GM19351 (cell line): Measurements from ENCODE around the gene PLA2G4B.
"Not testable (repeated sequence)": the region's sequence is repeated elsewhere in the genome, so short reads cannot be mapped to it uniquely, and the experiment has no call there.

Experiments
- ATAC-seq: cut with Tn5 transposase; IDR thresholded peaks from one replicate; pipeline ENCODE4 v1.9.1; 2021; ENCODE audit warnings: mild to moderate bottlenecking, moderate library complexity; ENCODE audit not compliant: unreplicated experiment

The PLA2G4B gene

GRCh38 chr15:41827290-41827879 is 11.3 kb upstream of the PLA2G4B start:
- ATAC-seq = peak; percentile 7

- peak; percentile 82 for ATAC-seq
Observed at GRCh38 chr15:41827880-41828806, 10.5 kb upstream of the PLA2G4B start, which contains the start of gene JMJD7. Gene JMJD7, plus strand, starts transcription at chr15:41828092. Its CDS starts 33 bp downstream, at chr15:41828125.

GRCh38 chr15:41828807-41829141 is 9.9 kb upstream of the PLA2G4B start:
- no peak for ATAC-seq

GRCh38 chr15:41829959-41830646 is 8.5 kb upstream of the PLA2G4B start:
- ATAC-seq = no peak

GRCh38 chr15:41831291-41831690 is 7.4 kb upstream of the PLA2G4B start:
- not testable (repeated sequence) for ATAC-seq

- ATAC-seq = no peak
Observed at GRCh38 chr15:41832208-41832607, 6.4 kb upstream of the PLA2G4B start.

- no peak for ATAC-seq
Observed at GRCh38 chr15:41832875-41833274, 5.8 kb upstream of the PLA2G4B start.

- ATAC-seq = no peak
Observed at GRCh38 chr15:41834096-41834495, 4.6 kb upstream of the PLA2G4B start.

GRCh38 chr15:41836073-41836472 is 2.6 kb upstream of the PLA2G4B start:
- no peak for ATAC-seq

- no peak for ATAC-seq
Observed at GRCh38 chr15:41836713-41837454, 1.8 kb upstream of the PLA2G4B start.

GRCh38 chr15:41839781-41840491 is 1.3 kb downstream of the PLA2G4B start:
- no peak for ATAC-seq

- no peak for ATAC-seq
Observed at GRCh38 chr15:41840673-41841072, 2.0 kb downstream of the PLA2G4B start.

- ATAC-seq = no peak
Observed at GRCh38 chr15:41841131-41841530, 2.5 kb downstream of the PLA2G4B start.

GRCh38 chr15:41842229-41842628 is 3.6 kb downstream of the PLA2G4B start:
- ATAC-seq = no peak

GRCh38 chr15:41843571-41843970 is 4.9 kb downstream of the PLA2G4B start:
- no peak for ATAC-seq

- no peak for ATAC-seq
Observed at GRCh38 chr15:41844814-41845213, 6.2 kb downstream of the PLA2G4B start.

GRCh38 chr15:41847206-41847605 is 8.6 kb downstream of the PLA2G4B start:
- no peak for ATAC-seq

- no peak for ATAC-seq
Observed at GRCh38 chr15:41847981-41848380, 9.3 kb downstream of the PLA2G4B start.

- ATAC-seq = no peak
Observed at GRCh38 chr15:41848631-41849030, 10.0 kb downstream of the PLA2G4B start.

GRCh38 chr15:41849204-41849603 is 10.6 kb downstream of the PLA2G4B start:
- no peak for ATAC-seq
